ENCODE results near the gene IGFLR1.
"Not testable (repeated sequence)": the region's sequence is repeated elsewhere in the genome, so short reads cannot be mapped to it uniquely, and the experiment has no call there.

The IGFLR1 gene

DNA sequence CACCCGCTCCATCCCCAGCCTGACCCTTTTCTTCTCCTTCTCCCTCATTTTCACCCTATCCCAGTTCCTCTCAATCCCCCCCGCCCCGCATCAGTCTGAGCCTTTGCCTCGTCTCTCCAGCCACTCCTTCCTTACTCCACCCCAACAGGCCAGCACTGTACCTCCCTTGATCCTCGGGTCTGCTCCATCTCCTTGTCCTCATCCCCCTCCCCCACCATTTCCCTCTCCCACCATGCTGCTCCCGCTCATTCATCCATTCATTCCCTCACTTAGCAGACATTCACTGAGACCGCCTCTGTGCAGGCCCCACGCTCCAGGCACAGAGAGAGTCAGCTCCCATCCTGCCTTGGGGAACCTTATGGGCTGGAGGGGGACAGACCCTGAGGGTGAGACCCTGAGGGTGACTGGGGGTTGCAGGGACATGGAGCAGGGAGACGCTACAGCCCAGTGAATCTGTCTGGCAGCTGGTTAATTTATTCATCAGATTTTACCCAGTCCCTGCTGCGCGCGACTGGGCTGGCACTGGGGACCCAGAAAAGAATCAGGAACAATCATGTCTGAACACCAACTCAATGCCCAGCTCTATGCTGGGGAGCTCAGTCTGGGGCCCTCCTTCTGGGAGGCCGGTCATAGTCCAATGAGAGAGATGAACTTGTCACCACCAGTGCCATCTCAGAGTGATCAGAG, 34.0 kb upstream of the IGFLR1 start:
- TF ChIP-seq CTCF (IDR thresholded peaks at IDR 0.05): no peak
- Histone ChIP-seq H3K4me3 (peak overlapping the region; percentile 98), H3K27ac (peak overlapping the region in 1 of 2 donors; percentile 42)
- no peak for DNase-seq (ENCODE audit: low spot score)

DNA sequence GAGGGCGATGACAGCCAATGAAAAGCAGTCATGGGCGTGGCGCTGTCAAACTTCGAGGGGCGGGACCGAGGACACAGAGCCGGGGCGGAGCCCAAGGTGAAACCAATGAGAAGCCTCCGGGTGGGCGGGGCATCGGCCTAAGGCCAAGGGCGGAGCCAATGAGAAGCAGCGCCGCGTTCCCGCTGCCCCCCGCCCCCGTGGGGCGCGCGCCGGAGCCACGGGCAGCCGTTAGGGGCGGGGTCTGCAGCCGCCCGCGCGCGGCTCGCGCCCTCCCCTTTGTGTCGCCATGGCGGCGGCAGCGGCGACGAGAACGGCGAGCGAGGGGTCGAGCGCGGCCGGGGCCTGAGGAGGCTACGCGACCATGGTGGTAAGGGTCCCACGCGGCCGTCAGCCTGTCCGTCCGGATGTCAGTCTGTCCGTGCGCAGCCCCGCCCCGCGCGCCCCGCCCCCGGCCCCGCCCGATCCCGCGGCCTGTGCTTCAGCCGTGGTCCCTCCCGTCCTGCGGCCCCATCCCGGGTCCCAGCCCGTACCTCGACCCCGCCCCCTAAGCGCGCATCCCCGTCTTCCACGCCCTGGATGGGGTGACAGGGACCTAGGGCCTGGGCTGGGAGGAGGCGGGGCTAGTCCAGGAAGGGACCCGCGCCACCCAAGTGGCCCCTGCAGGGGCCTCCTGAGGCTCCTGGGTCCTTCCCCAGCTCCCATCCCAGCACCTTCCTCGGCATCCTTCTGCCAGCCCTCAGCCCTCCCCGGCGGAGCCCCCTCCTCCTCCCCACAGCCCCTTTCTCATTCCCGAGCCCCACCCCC, 33.2 kb upstream of the IGFLR1 start, which contains the start of gene ARHGAP33:
ARHGAP33 (plus strand) TSS at position 267 of the 804 bp plus-strand sequence; CDS start at position 362, 95 bp downstream.
- peak within 1 kb of the TSS; percentile 98 for H3K4me3 ChIP-seq
- H3K27ac ChIP-seq: peak within 1 kb of the TSS; percentile 42 to 64
- TF ChIP-seq CTCF (IDR thresholded peaks at IDR 0.05): no peak
- peak; percentile 98 for DNase-seq (ENCODE audit: low spot score)

GRCh38 chr19:35775046-35775297, 32.7 kb upstream of the IGFLR1 start:
- no peak for DNase-seq (ENCODE audit: low spot score)
- Histone ChIP-seq H3K27ac (no peak overlapping the region), H3K4me3 (peak overlapping the region; percentile 98)
- no peak for TF ChIP-seq CTCF (IDR thresholded peaks at IDR 0.05)

DNA sequence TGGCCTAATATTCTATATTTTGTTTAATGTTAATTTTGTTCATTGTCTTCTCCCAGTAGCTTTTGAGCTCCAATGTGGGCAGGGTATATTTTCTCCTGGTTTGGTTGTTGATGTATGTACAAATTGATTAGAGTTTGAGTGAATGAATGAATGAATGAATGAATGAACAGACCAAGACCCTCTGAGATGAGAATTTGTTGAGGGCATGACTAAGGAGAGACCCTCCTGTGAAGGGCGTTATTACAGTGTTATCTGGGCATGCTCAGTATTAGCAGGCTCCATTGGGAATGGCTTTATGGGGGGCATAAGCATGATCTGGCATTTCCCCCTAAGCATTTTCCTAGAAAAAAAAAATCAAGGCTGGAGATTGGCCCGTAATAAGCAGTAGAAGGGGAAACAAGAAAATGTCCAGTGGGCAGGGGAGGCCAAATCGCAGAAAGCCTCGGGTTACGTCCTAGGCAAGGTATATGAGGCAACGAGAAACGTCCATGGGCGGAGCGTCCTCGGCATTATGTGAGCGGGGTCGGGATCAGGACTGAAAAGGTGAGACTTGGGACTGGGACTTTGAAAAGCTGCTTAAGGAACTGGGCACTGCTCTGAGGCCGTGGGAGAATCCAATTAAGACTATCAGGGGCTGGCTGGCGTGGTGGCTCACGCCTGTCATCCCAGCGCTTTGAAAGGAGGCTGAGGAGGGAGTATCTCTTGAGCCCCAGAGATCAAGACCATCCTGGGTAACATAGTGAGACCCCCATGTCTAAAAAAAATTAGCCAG, 32.2 kb upstream of the IGFLR1 start:
- Histone ChIP-seq H3K27ac (no peak overlapping the region), H3K4me3 (peak overlapping the region; percentile 98)
- no peak for TF ChIP-seq CTCF (IDR thresholded peaks at IDR 0.05)
- DNase-seq (ENCODE audit: low spot score): no peak

GRCh38 chr19:35773020-35773806, 31.0 kb upstream of the IGFLR1 start:
- Histone ChIP-seq H3K27ac (no peak overlapping the region), H3K4me3 (no peak overlapping the region)
- TF ChIP-seq CTCF (IDR thresholded peaks at IDR 0.05): no peak
- DNase-seq (ENCODE audit: low spot score): no peak

- H3K27ac ChIP-seq; DNase-seq (ENCODE audit: low spot score); H3K4me3 ChIP-seq: not testable (repeated sequence)
These were observed 30.1 kb upstream of the IGFLR1 start for GRCh38 chr19:35772362-35772761.

DNA sequence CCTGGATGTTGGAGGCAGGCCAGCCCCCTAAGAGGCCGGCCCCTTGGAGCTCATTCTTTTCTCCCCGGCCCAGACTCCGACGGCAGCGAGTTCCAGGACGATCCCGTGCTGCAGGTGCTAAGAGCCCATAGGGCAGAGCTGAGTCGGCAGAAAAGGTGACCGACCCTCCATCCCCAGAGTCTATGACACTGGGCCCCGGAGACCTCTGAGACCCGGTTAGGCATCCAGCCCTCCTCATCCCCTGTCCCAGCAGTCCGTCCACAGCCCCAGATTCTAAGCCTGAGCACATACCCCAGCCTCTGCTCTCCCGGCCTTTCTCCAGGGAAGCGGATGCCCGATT, 25.8 kb upstream of the IGFLR1 start:
- no peak overlapping the region for H3K27ac ChIP-seq
- no peak for DNase-seq (ENCODE audit: low spot score)
- TF ChIP-seq CTCF (IDR thresholded peaks at IDR 0.05): no peak
- no peak overlapping the region for H3K4me3 ChIP-seq
